H54 (cell line): Measurements from ENCODE around the gene DENND6B.
"Not testable (repeated sequence)": the region's sequence is repeated elsewhere in the genome, so short reads cannot be mapped to it uniquely, and the experiment has no call there.

Source experiments
- DNase-seq: peaks from one replicate; pipeline ENCODE4 v3.0.0; 2011; ENCODE audit warnings: low spot score, mixed read lengths; ENCODE audit not compliant: insufficient read length
- FAIRE-seq: peaks from 3 replicates; lab custom pipeline; 2011; peaks lifted over from hg19 to GRCh38; lab: Jason Lieb, UNC
- POLR2A ChIP-seq: IDR thresholded peaks from 2 replicates; pipeline ENCODE4 v1.6.1; 2011; ENCODE audit warnings: low read depth, mild to moderate bottlenecking, low read length

The DENND6B gene

GRCh38 chr22:50347157-50347556 lies 20.3 kb upstream of the DENND6B start:
- FAIRE-seq: no peak
- TF ChIP-seq POLR2A: no peak
- no peak for DNase-seq

GRCh38 chr22:50346470-50346869 lies 19.7 kb upstream of the DENND6B start:
- FAIRE-seq (no peak), DNase-seq (no peak)
- TF ChIP-seq POLR2A: no peak

- no peak for TF ChIP-seq POLR2A
- FAIRE-seq (no peak), DNase-seq (no peak)
Observed at GRCh38 chr22:50343541-50343935, 16.7 kb upstream of the DENND6B start.

GRCh38 chr22:50342651-50343540 lies 16.1 kb upstream of the DENND6B start, which contains the start of gene PPP6R2:
Gene PPP6R2, plus strand, starts transcription at chr22:50343327. Its CDS starts 50,582 bp downstream, at chr22:50393909.
- FAIRE-seq: no peak
- peak; percentile 56 for TF ChIP-seq POLR2A
- DNase-seq: no peak

- FAIRE-seq: no peak
- DNase-seq: no peak
- TF ChIP-seq POLR2A: no peak
Observed at GRCh38 chr22:50341977-50342650, 15.3 kb upstream of the DENND6B start.

GRCh38 chr22:50339945-50340879 lies 13.4 kb upstream of the DENND6B start:
- TF ChIP-seq POLR2A: no peak
- no peak for DNase-seq
- no peak for FAIRE-seq

- no peak for TF ChIP-seq POLR2A
- DNase-seq (no peak), FAIRE-seq (no peak)
Observed at GRCh38 chr22:50338860-50339462, 12.1 kb upstream of the DENND6B start.

- no peak for FAIRE-seq
Observed at GRCh38 chr22:50338042-50338573, 11.3 kb upstream of the DENND6B start.

GRCh38 chr22:50337262-50338041 lies 10.6 kb upstream of the DENND6B start:
- DNase-seq (no peak), FAIRE-seq (no peak)
- no peak for TF ChIP-seq POLR2A

More at GRCh38 chr22:50338042-50338573, 11.3 kb upstream of the DENND6B start:
- no peak for DNase-seq
- no peak for TF ChIP-seq POLR2A

- not testable (repeated sequence) for FAIRE-seq, DNase-seq
Observed at GRCh38 chr22:50334433-50334832, 7.6 kb upstream of the DENND6B start.

- DNase-seq (no peak), FAIRE-seq (no peak)
- no peak for TF ChIP-seq POLR2A
Observed at GRCh38 chr22:50329236-50329635, 2.4 kb upstream of the DENND6B start.

- FAIRE-seq (no peak), DNase-seq (no peak)
- no peak for TF ChIP-seq POLR2A
Observed at GRCh38 chr22:50327711-50328019, 853 bp upstream of the DENND6B start.
